ENCODE results near the gene BLVRB.

DNA sequence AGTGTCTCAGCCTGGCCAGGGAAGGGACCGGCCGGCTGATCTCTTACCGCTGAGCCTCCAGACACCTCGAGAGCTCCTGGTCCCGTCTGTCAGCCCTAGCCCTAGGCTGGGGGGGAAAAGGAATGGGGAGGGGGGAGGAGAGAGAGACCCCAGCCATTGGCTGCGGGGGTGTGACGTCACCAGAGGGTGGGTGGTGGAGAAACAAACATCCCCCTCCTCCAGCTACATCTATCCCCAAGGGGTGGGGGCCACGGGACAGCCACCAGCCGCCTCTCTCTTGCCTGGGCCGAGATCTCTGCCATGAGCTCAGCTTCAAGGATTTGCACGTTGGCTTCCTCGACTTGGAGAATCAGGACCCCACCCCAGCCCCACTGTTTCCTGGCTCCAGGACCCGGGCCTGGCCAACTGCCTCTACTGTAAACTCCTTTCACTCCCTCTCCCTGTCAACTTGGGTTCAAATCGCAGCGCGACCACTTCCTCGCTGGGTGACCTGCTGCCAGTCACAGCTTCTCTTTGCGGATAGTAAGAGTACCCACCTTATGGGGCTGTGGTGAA, 52.2 kb downstream of the BLVRB start, which contains the start of gene PRX:
- no peak for TF ChIP-seq CTCF (IDR thresholded peaks at IDR 0.05)
- no peak for TF ChIP-seq EZH2phosphoT487 (IDR thresholded peaks at IDR 0.05)
- TF ChIP-seq EZH2 (IDR thresholded peaks at IDR 0.05): no peak

Measured in neural progenitor cell (in vitro differentiated cells).